ENCODE measurements around the gene ZC3H8.

Gene ZC3H8

GRCh38 chr2:112275311-112275886, 20.6 kb upstream of the ZC3H8 start, which contains the start of gene ZC3H6:
ZC3H6 (plus strand) TSS chr2:112275597; CDS start chr2:112275995, 398 bp downstream.
- Histone ChIP-seq H3K4me1 (ENCODE audit: control insufficient read depth, low read length) (peaks cover 22% of the 10 kb centered on the region), H4K20me1 (ENCODE audit: control insufficient read depth, insufficient read depth, low read depth, low read length) (no peaks in the 10 kb centered on the region), H3K4me2 (ENCODE audit: low read length) (peak within 1 kb of the TSS; percentile 73), H3K9me2 (replicated peaks; ENCODE audit: control insufficient read depth, low read length) (no peaks in the 10 kb centered on the region), H3K27ac (ENCODE audit: low read depth, low read length) (peak within 1 kb of the TSS; percentile 90), H3K36me3 (ENCODE audit: control insufficient read depth, low read length) (peaks cover 4% of the 10 kb centered on the region), H3K4me3 (ENCODE audit: low read length) (peak within 1 kb of the TSS; percentile 85), H3K79me2 (ENCODE audit: control insufficient read depth, low read length) (peaks cover 19% of the 10 kb centered on the region), H3F3A (ENCODE audit: control insufficient read depth, insufficient read depth) (peaks cover 10% of the 10 kb centered on the region), H3K27me3 (ENCODE audit: control insufficient read depth, low read length) (no peaks in the 10 kb centered on the region), H3K9me3 (ENCODE audit: control insufficient read depth, insufficient read depth, low read length) (no peaks in the 10 kb centered on the region)
- TF ChIP-seq EZH2phosphoT487 (IDR thresholded peaks at IDR 0.05; ENCODE audit: borderline replicate concordance, low read length), result no peak
- no peak for TF ChIP-seq CTCF (IDR thresholded peaks at IDR 0.05; ENCODE audit: low read depth, low read length, poor library complexity, severe bottlenecking)

GRCh38 chr2:112273349-112273748, 18.5 kb upstream of the ZC3H8 start:
- H3K36me3 ChIP-seq (ENCODE audit: control insufficient read depth, low read length), result peaks cover 4% of the 10 kb centered on the region
- no peak overlapping the region for H3K4me2 ChIP-seq (ENCODE audit: low read length)
- peaks cover 22% of the 10 kb centered on the region for H3K4me1 ChIP-seq (ENCODE audit: control insufficient read depth, low read length)
- TF ChIP-seq CTCF (IDR thresholded peaks at IDR 0.05; ENCODE audit: low read depth, low read length, poor library complexity, severe bottlenecking) (no peak), EZH2phosphoT487 (IDR thresholded peaks at IDR 0.05; ENCODE audit: borderline replicate concordance, low read length) (no peak)
- H3K27ac ChIP-seq (ENCODE audit: low read depth, low read length), result no peak overlapping the region
- no peaks in the 10 kb centered on the region for H3K9me2 ChIP-seq (replicated peaks; ENCODE audit: control insufficient read depth, low read length)
- H3K9me3 ChIP-seq (ENCODE audit: control insufficient read depth, insufficient read depth, low read length), result no peaks in the 10 kb centered on the region
- H3F3A ChIP-seq (ENCODE audit: control insufficient read depth, insufficient read depth), result peaks cover 10% of the 10 kb centered on the region
- H3K27me3 ChIP-seq (ENCODE audit: control insufficient read depth, low read length), result no peaks in the 10 kb centered on the region
- H4K20me1 ChIP-seq (ENCODE audit: control insufficient read depth, insufficient read depth, low read depth, low read length), result no peaks in the 10 kb centered on the region
- peaks cover 19% of the 10 kb centered on the region for H3K79me2 ChIP-seq (ENCODE audit: control insufficient read depth, low read length)
- H3K4me3 ChIP-seq (ENCODE audit: low read length), result no peak overlapping the region

- H3K36me3 ChIP-seq (ENCODE audit: control insufficient read depth, low read length), result peaks cover 4% of the 10 kb centered on the region
- no peak overlapping the region for H3K4me3 ChIP-seq (ENCODE audit: low read length)
- no peak for TF ChIP-seq CTCF (IDR thresholded peaks at IDR 0.05; ENCODE audit: low read depth, low read length, poor library complexity, severe bottlenecking)
- no peak for TF ChIP-seq EZH2phosphoT487 (IDR thresholded peaks at IDR 0.05; ENCODE audit: borderline replicate concordance, low read length)
- H3K27ac ChIP-seq (ENCODE audit: low read depth, low read length), result no peak overlapping the region
- H3F3A ChIP-seq (ENCODE audit: control insufficient read depth, insufficient read depth), result peaks cover 10% of the 10 kb centered on the region
- no peaks in the 10 kb centered on the region for H3K9me3 ChIP-seq (ENCODE audit: control insufficient read depth, insufficient read depth, low read length)
- no peaks in the 10 kb centered on the region for H4K20me1 ChIP-seq (ENCODE audit: control insufficient read depth, insufficient read depth, low read depth, low read length)
- peaks cover 18% of the 10 kb centered on the region for H3K4me1 ChIP-seq (ENCODE audit: control insufficient read depth, low read length)
- peaks cover 15% of the 10 kb centered on the region for H3K79me2 ChIP-seq (ENCODE audit: control insufficient read depth, low read length)
- no peak overlapping the region for H3K4me2 ChIP-seq (ENCODE audit: low read length)
- H3K27me3 ChIP-seq (ENCODE audit: control insufficient read depth, low read length), result no peaks in the 10 kb centered on the region
- no peaks in the 10 kb centered on the region for H3K9me2 ChIP-seq (replicated peaks; ENCODE audit: control insufficient read depth, low read length)
These were observed 17.8 kb upstream of the ZC3H8 start for GRCh38 chr2:112272669-112273068.
